H9 (cell line): Measurements from ENCODE around the gene FAM3C. TPM values are rescaled to one million over a fixed set of nuclear protein-coding genes. Genes with fewer than 3 reads are reported as not detected.

Source experiments
- DNase-seq: peaks from one replicate; pipeline ENCODE4 v3.0.0-alpha.2; 2017
- H2AFZ ChIP-seq: one replicate; pipeline ENCODE4 v1.6.1; 2013; ENCODE audit warnings: mild to moderate bottlenecking, low read length, control low read depth, moderate library complexity
- H2AK5ac ChIP-seq: 2 replicates; pipeline ENCODE4 v1.6.1; 2013; ENCODE audit warnings: low read length, control low read depth, mixed read lengths; ENCODE audit not compliant: insufficient read length
- H2BK120ac ChIP-seq: one replicate; pipeline ENCODE4 v1.6.1; 2013; ENCODE audit warnings: low read depth, mild to moderate bottlenecking, low read length, control low read depth, inconsistent platforms; ENCODE audit not compliant: poor library complexity, severe bottlenecking
- H2BK12ac ChIP-seq: 2 replicates; pipeline ENCODE4 v1.6.1; 2013; ENCODE audit warnings: low read length, control low read depth, mixed read lengths, low read depth; ENCODE audit not compliant: insufficient read length
- H2BK15ac ChIP-seq: 2 replicates; pipeline ENCODE4 v1.6.1; 2013; ENCODE audit warnings: low read depth, low read length, control low read depth
- H2BK20ac ChIP-seq: one replicate; pipeline ENCODE4 v1.6.1; 2013; ENCODE audit warnings: low read depth, mild to moderate bottlenecking, low read length, control low read depth, inconsistent platforms; ENCODE audit not compliant: poor library complexity, severe bottlenecking
- H2BK5ac ChIP-seq: 2 replicates; pipeline ENCODE4 v1.6.1; 2013; ENCODE audit warnings: low read length, control low read depth, mixed read lengths; ENCODE audit not compliant: insufficient read length
- H3K14ac ChIP-seq: 2 replicates; pipeline ENCODE4 v1.6.1; 2013; ENCODE audit warnings: low read length, control low read depth; ENCODE audit not compliant: insufficient read depth
- H3K18ac ChIP-seq: 2 replicates; pipeline ENCODE4 v1.6.1; 2013; ENCODE audit warnings: low read depth, mild to moderate bottlenecking, mixed read lengths, low read length, control low read depth; ENCODE audit not compliant: insufficient read length
- H3K23ac ChIP-seq: 2 replicates; pipeline ENCODE4 v1.6.1; 2013; ENCODE audit warnings: low read length, control low read depth, mixed read lengths, low read depth; ENCODE audit not compliant: insufficient read length
- H3K23me2 ChIP-seq: 2 replicates; pipeline ENCODE4 v1.6.1; 2013; ENCODE audit warnings: low read depth, mild to moderate bottlenecking, mixed read lengths, low read length, control low read depth; ENCODE audit not compliant: insufficient read length, poor library complexity, severe bottlenecking
- H3K27ac ChIP-seq: 2 replicates; pipeline ENCODE4 v1.5.1; 2013; ENCODE audit warnings: low read length, control low read depth, mixed read lengths, low read depth; ENCODE audit not compliant: insufficient read length
- H3K27me3 ChIP-seq: 2 replicates; pipeline ENCODE4 v1.6.1; 2013; ENCODE audit warnings: low read length, control low read depth, inconsistent platforms; ENCODE audit not compliant: insufficient read depth
- H3K4ac ChIP-seq: 2 replicates; pipeline ENCODE4 v1.6.1; 2013; ENCODE audit warnings: low read depth, mild to moderate bottlenecking, control low read depth, inconsistent platforms, low read length, moderate library complexity
- H3K4me1 ChIP-seq: 2 replicates; pipeline ENCODE4 v1.6.1; 2013; ENCODE audit warnings: low read length, control low read depth, inconsistent platforms; ENCODE audit not compliant: insufficient read depth
- H3K4me2 ChIP-seq: 2 replicates; pipeline ENCODE4 v1.6.1; 2013; ENCODE audit warnings: low read length, control low read depth, mixed read lengths; ENCODE audit not compliant: insufficient read length, insufficient read depth
- H3K56ac ChIP-seq: 2 replicates; pipeline ENCODE4 v1.6.1; 2013; ENCODE audit warnings: low read depth, mild to moderate bottlenecking, mixed read lengths, low read length, control low read depth; ENCODE audit not compliant: insufficient read length
- H3K79me1 ChIP-seq: 2 replicates; pipeline ENCODE4 v1.6.1; 2013; ENCODE audit warnings: low read depth, mild to moderate bottlenecking, moderate library complexity, low read length, control low read depth, inconsistent platforms; ENCODE audit not compliant: insufficient read depth, poor library complexity, severe bottlenecking
- H3K79me2 ChIP-seq: 2 replicates; pipeline ENCODE4 v1.6.1; 2013; ENCODE audit warnings: low read length, control low read depth, inconsistent platforms; ENCODE audit not compliant: insufficient read depth
- H3K9ac ChIP-seq: 2 replicates; pipeline ENCODE4 v1.6.1; 2013; ENCODE audit warnings: low read length, control low read depth, mixed read lengths; ENCODE audit not compliant: insufficient read length; ENCODE audit errors: extremely low read depth
- H3K9me3 ChIP-seq: one replicate; pipeline ENCODE4 v1.6.1; 2013; ENCODE audit warnings: low read depth, low read length, inconsistent platforms; ENCODE audit not compliant: control insufficient read depth
- H3T11ph ChIP-seq: one replicate; pipeline ENCODE4 v1.6.1; 2013; ENCODE audit warnings: mild to moderate bottlenecking, low read length, control low read depth, inconsistent platforms
- H4K20me1 ChIP-seq: one replicate; pipeline ENCODE4 v1.6.1; 2013; ENCODE audit not compliant: control insufficient read depth, insufficient read length, insufficient read depth
- H4K5ac ChIP-seq: 2 replicates; pipeline ENCODE4 v1.6.1; 2013; ENCODE audit warnings: low read depth, mild to moderate bottlenecking, mixed read lengths, low read length, control low read depth; ENCODE audit not compliant: insufficient read length
- H4K8ac ChIP-seq: replicated peaks from 2 replicates; pipeline ENCODE4 v1.6.1; 2013; ENCODE audit warnings: low read length, control low read depth, mixed read lengths, low read depth; ENCODE audit not compliant: insufficient read length
- H4K91ac ChIP-seq: 2 replicates; pipeline ENCODE4 v1.6.1; 2013; ENCODE audit warnings: low read depth, mild to moderate bottlenecking, moderate library complexity, mixed read lengths, low read length, control low read depth; ENCODE audit not compliant: insufficient read length
- H3K27ac Mint-ChIP-seq, 3 experiments: 2 replicates in 2 of 3; 3 replicates in 1 of 3; pipeline ENCODE4 v1.8.0; 2020 to 2021; ENCODE audit warnings: mixed read lengths in 3 of 3, mild to moderate bottlenecking in 1 of 3, moderate library complexity in 1 of 3
- H3K27me3 Mint-ChIP-seq: 2 replicates; pipeline ENCODE4 v1.8.0; 2021; ENCODE audit warnings: low read depth, mild to moderate bottlenecking, moderate library complexity, mixed read lengths
- H3K36me3 Mint-ChIP-seq, 3 experiments: 2 replicates in 2 of 3; 3 replicates in 1 of 3; pipeline ENCODE4 v1.8.0; 2020 to 2021; ENCODE audit warnings: low read depth in 3 of 3, mixed read lengths in 3 of 3; ENCODE audit not compliant: insufficient read depth in 1 of 3
- H3K4me1 Mint-ChIP-seq, 2 experiments: 2 replicates each; pipeline ENCODE4 v1.8.0; 2020; ENCODE audit warnings: mixed read lengths in 2 of 2
- H3K4me3 Mint-ChIP-seq, 2 experiments: 2 replicates in 1 of 2; 3 replicates in 1 of 2; pipeline ENCODE4 v1.8.0; 2020 to 2021; ENCODE audit warnings: mild to moderate bottlenecking in 2 of 2, mixed read lengths in 2 of 2, moderate library complexity in 1 of 2
- H3K9me3 Mint-ChIP-seq, 2 experiments: 2 replicates in 1 of 2; 3 replicates in 1 of 2; pipeline ENCODE4 v1.8.0; 2020; ENCODE audit warnings: mild to moderate bottlenecking in 2 of 2, mixed read lengths in 2 of 2, moderate library complexity in 1 of 2
- WGBS: extraction: QIAGEN DNeasy Blood & Tissue Kit; methylation state at CpG from one replicate; pipeline ENCODE4 v1.1.7; 2013; ENCODE audit warnings: missing lambda C conversion rate, low lambda C conversion rate, mixed read lengths; ENCODE audit not compliant: insufficient read length; ENCODE audit errors: extremely low coverage; 5-methylcytosine and 5-hydroxymethylcytosine counted together
- total RNA-seq: library from RNA; stranded (reverse); gene quantifications from 2 replicates; pipeline ENCODE4 v1.2.1, GENCODE V29; 2021
- TF ChIP-seq, protein P1 (sequence below): fragments of 200-600 bp; sonication (generic); conservative IDR thresholded peaks from 3 replicates; pipeline ENCODE4 v1.8.0; 2021; ENCODE audit warnings: antibody characterized with exemption, mild to moderate bottlenecking

FAM3C gene
- total RNA-seq, 1 experiment from 2014 or later, result 64.5 TPM

GRCh38 chr7:121430558-121430957, 34.5 kb upstream of the FAM3C start:
- no peaks in the 10 kb centered on the region for H3K23me2 ChIP-seq
- no peak overlapping the region for H2BK20ac ChIP-seq
- H3K9me3 Mint-ChIP-seq, result no peaks in the 10 kb centered on the region; a peak in 1 of 5 replicates
- H2AK5ac ChIP-seq, result no peak overlapping the region
- no peaks in the 10 kb centered on the region for H3K79me1 ChIP-seq
- H3K27ac Mint-ChIP-seq, result no peak overlapping the region
- no peak overlapping the region for H3K4me2 ChIP-seq
- no peak overlapping the region for H3K27ac ChIP-seq
- no peak overlapping the region for H2BK5ac ChIP-seq
- H3K4ac ChIP-seq, result no peak overlapping the region
- H3K14ac ChIP-seq, result no peak overlapping the region
- H3K79me2 ChIP-seq, result no peaks in the 10 kb centered on the region
- no peaks in the 10 kb centered on the region for H3K36me3 Mint-ChIP-seq
- H3K4me1 Mint-ChIP-seq, result no peaks in the 10 kb centered on the region
- H3K4me1 ChIP-seq, result no peaks in the 10 kb centered on the region
- no peak overlapping the region for H4K8ac ChIP-seq
- no peak overlapping the region for H2BK15ac ChIP-seq
- H3K27me3 ChIP-seq, result no peaks in the 10 kb centered on the region
- WGBS, result no CpG with 5 or more reads among the region's 1 CpG
- no peaks in the 10 kb centered on the region for H4K20me1 ChIP-seq
- no peak overlapping the region for H3K56ac ChIP-seq
- no peak overlapping the region for H2AFZ ChIP-seq
- TF ChIP-seq, protein P1, sequence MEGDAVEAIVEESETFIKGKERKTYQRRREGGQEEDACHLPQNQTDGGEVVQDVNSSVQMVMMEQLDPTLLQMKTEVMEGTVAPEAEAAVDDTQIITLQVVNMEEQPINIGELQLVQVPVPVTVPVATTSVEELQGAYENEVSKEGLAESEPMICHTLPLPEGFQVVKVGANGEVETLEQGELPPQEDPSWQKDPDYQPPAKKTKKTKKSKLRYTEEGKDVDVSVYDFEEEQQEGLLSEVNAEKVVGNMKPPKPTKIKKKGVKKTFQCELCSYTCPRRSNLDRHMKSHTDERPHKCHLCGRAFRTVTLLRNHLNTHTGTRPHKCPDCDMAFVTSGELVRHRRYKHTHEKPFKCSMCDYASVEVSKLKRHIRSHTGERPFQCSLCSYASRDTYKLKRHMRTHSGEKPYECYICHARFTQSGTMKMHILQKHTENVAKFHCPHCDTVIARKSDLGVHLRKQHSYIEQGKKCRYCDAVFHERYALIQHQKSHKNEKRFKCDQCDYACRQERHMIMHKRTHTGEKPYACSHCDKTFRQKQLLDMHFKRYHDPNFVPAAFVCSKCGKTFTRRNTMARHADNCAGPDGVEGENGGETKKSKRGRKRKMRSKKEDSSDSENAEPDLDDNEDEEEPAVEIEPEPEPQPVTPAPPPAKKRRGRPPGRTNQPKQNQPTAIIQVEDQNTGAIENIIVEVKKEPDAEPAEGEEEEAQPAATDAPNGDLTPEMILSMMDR, result no peak
- H2BK12ac ChIP-seq, result no peak overlapping the region
- no peak for DNase-seq
- H4K91ac ChIP-seq, result no peak overlapping the region
- no peak overlapping the region for H4K5ac ChIP-seq
- H3K18ac ChIP-seq, result no peak overlapping the region
- H2BK120ac ChIP-seq, result no peak overlapping the region
- no peak overlapping the region for H3K23ac ChIP-seq
- no peaks in the 10 kb centered on the region for H3K27me3 Mint-ChIP-seq
- H3K9me3 ChIP-seq, result no peaks in the 10 kb centered on the region
- no peak overlapping the region for H3K9ac ChIP-seq
- H3T11ph ChIP-seq, result no peak overlapping the region
- no peak overlapping the region for H3K4me3 Mint-ChIP-seq
